ENCODE results near the gene DLX1. TPM values are rescaled to one million over a fixed set of nuclear protein-coding genes. Genes with fewer than 3 reads are reported as not detected.

DLX1 gene
- total and polyA plus RNA-seq, 2 of the 8 experiments (the other 6 are each of a cell fraction or from before 2014, with no cell fraction given) = 0.11 TPM; not detected in 1

DNA sequence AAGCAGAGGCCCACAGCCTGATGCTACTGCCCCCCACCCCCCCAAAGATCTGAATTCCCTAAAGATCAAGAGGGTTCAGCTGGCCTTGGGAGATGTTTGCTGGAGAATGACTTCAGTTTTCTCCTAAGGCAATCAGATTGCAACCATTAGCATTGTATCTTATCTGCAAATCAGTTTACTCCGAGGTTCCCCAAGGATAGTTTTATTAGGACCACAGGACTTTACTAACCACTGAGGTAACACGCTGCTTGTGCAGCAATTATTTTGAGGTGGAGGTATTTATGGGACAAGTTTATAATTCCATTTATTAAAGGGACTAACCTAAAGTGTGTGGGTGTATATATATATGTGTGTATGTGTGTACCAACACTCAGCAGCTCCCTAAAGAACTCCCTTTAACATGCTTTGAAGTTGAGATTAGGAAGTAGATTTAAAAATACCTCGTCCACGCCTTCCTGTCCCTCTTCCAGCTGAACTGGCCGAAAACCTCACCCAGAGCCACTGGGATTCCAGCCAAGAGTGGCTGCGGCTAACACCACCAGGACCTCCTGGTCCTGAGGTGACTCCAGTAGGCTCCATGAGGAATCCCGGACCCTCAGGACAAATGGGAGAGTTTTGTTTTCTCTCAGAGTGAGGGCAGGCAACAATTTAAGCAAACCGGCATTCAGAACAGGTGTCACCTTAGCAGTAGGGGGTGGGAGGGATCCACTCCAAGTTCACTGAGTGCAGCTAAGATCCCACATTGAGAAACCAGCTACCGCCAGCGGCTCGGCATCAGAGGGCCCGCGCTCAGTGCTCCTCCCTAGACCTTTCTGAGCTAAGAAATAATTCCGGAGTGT, 3.0 kb upstream of the DLX1 start:
- no peak overlapping the region for H3K14ac ChIP-seq (ENCODE audit: insufficient read length)
- no peak overlapping the region for H3K18ac ChIP-seq (ENCODE audit: extremely low read depth, low read length)
- no peak overlapping the region for H2BK120ac ChIP-seq (replicated peaks; ENCODE audit: low read depth, low read length)
- no peak overlapping the region for H3K4me3 ChIP-seq (ENCODE audit: extremely low read depth in 1 of 4, insufficient read depth in 2 of 4, low read depth in 3 of 4, low read length in 4 of 4)
- DNase-seq (ENCODE audit: low read depth in 1 of 2, low spot score in 2 of 2) = no peak
- H4K5ac ChIP-seq (ENCODE audit: insufficient read length, low read depth, low read length) = no peak overlapping the region
- H3K4ac ChIP-seq (replicated peaks; ENCODE audit: insufficient read length, low read depth, low read length) = no peak overlapping the region
- peaks cover 14% of the 10 kb centered on the region; the same call in 1 of the 2 replicates for H3K23me2 ChIP-seq (ENCODE audit: low read depth, low read length)
- peaks cover 2 to 48% (median 22%) of the 10 kb centered on the region in 4 experiments for H3K4me1 ChIP-seq (replicated peaks in 1 of 4; ENCODE audit: control insufficient read depth in 3 of 4, insufficient read depth in 4 of 4, low read length in 3 of 4)
- H3K9me3 ChIP-seq (ENCODE audit: insufficient read depth in 2 of 2, low read depth in 1 of 2, low read length in 1 of 2) = no peaks in the 10 kb centered on the region
- POLR2A ChIA-PET (ENCODE audit: partially characterized antibody) = interaction anchor here (1.0 to 14.0 kb wide), 5 partner anchors 8 to 160 kb away, joined by 3 to 184 read pairs (median 4); partner anchors contain the start of genes DLX2 and HAT1
- peaks cover 83 to 97% (median 92%) of the 10 kb centered on the region in 4 experiments for H3K27me3 ChIP-seq (replicated peaks in 1 of 4; ENCODE audit: control insufficient read depth in 3 of 4, extremely low read depth in 1 of 4, insufficient read depth in 3 of 4, low read length in 3 of 4)
- WGBS, 2 experiments (ENCODE audit: extremely low coverage in 1 of 2, insufficient coverage in 1 of 2, insufficient read length in 1 of 2, insufficient replicate concordance in 2 of 2, low coverage in 1 of 2, low lambda C conversion rate in 2 of 2, missing lambda C conversion rate in 1 of 2) = 9% methylated on average over 14 of the region's 14 CpGs; no CpG with 5 or more reads in 1 of the 2 experiments
- TF ChIP-seq FOSL1 (IDR thresholded peaks at IDR 0.05; ENCODE audit: insufficient read depth, low read depth, low read length) = no peak
- peak; percentile 21 for TF ChIP-seq RNF2 (IDR thresholded peaks at IDR 0.05; ENCODE audit: borderline replicate concordance, low read depth, low read length, missing control alignments, poor library complexity, severe bottlenecking)
- no peak for TF ChIP-seq SRF (IDR thresholded peaks at IDR 0.05; ENCODE audit: low read depth, low read length)
- no peak overlapping the region for H2BK20ac ChIP-seq (ENCODE audit: low read length)
- no peak overlapping the region for H2BK5ac ChIP-seq (ENCODE audit: low read depth, low read length)
- peak overlapping the region; percentile 5 to 23; a peak in 1 of 4 replicates for H3K4me2 ChIP-seq (ENCODE audit: insufficient read depth in 1 of 2, low read depth in 2 of 2, low read length in 2 of 2)
- FAIRE-seq = no peak
- CTCF ChIA-PET (ENCODE audit: partially characterized antibody) = interaction anchor here (0.8 to 2.6 kb wide), 10 partner anchors 14 to 379 kb away, joined by 3 to 19 read pairs (median 4); partner anchors contain the start of gene DLX2
- no peak overlapping the region for H3K9ac ChIP-seq (replicated peaks in 1 of 4; ENCODE audit: extremely low read depth in 1 of 4, low read depth in 3 of 4, low read length in 3 of 4)
- no peak overlapping the region for H4K91ac ChIP-seq (replicated peaks; ENCODE audit: insufficient read length, low read length)
- no peak overlapping the region for H2AK5ac ChIP-seq (ENCODE audit: low read depth, low read length)
- no peak overlapping the region for H4K8ac ChIP-seq (ENCODE audit: extremely low read depth, insufficient read depth, low read length)
- H3K23ac ChIP-seq (ENCODE audit: insufficient read length) = no peak overlapping the region
- no peak overlapping the region for H3K27ac ChIP-seq (ENCODE audit: low read depth, low read length)
- no peaks in the 10 kb centered on the region for H3K79me2 ChIP-seq (ENCODE audit: control insufficient read depth in 1 of 2, insufficient read depth in 2 of 2, low read length in 2 of 2)
- H2AFZ ChIP-seq (ENCODE audit: low read length) = no peak overlapping the region
- H3K79me1 ChIP-seq (ENCODE audit: low read depth, low read length) = no peaks in the 10 kb centered on the region
- no peak overlapping the region for H2BK12ac ChIP-seq (ENCODE audit: low read depth, low read length)
- H2BK15ac ChIP-seq (ENCODE audit: low read length) = no peak overlapping the region
- H3K56ac ChIP-seq (replicated peaks; ENCODE audit: insufficient read length, low read depth, low read length) = no peak overlapping the region
- H4K20me1 ChIP-seq (replicated peaks in 1 of 2; ENCODE audit: control insufficient read depth in 1 of 2, insufficient read depth in 2 of 2, low read length in 2 of 2) = peaks cover 20 to 36% of the 10 kb centered on the region in 2 experiments
- no peaks in the 10 kb centered on the region for H3K36me3 ChIP-seq (ENCODE audit: control insufficient read depth in 2 of 4, insufficient read depth in 4 of 4, low read length in 3 of 4)

All from H1 (cell line).